Measurements from ENCODE around the gene CCM2. TPM values are rescaled to one million over a fixed set of nuclear protein-coding genes. Genes with fewer than 3 reads are reported as not detected.
A peak's percentile ranks its signal among the peaks of the same experiment; 100 is the strongest.

The CCM2 gene
- total and polyA plus RNA-seq, 2 experiments from 2014 or later, result 24.9 to 40.1 TPM

DNA sequence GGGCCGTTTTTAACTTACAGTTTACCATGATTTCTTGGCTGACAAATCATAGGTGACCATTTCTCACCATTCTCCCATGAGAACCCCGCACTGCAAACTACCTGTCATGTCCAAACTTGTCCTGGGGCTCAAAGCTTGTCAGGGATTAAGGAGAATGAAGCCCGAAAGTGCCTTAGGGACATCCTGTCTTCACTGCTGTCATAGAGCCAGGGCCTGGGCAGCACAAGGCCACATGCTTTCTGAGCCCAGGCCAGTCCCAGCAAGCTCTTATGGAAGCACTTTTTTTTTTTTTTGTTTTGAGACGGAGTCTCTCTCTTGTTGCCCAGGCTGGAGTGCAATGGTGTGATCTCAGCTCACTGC is 33.9 kb downstream of the CCM2 start:
- H3F3A ChIP-seq (replicated peaks; ENCODE audit: low read depth), result no peaks in the 10 kb centered on the region
- peak overlapping the region; percentile 80 for H3K27ac Mint-ChIP-seq
- H2AFZ ChIP-seq, result no peak overlapping the region
- no peak for ATAC-seq
- H4K20me1 ChIP-seq (replicated peaks; ENCODE audit: insufficient read depth), result peaks cover 4% of the 10 kb centered on the region
- no peak overlapping the region for H3K4me3 Mint-ChIP-seq
- H3K9me3 Mint-ChIP-seq, result no peaks in the 10 kb centered on the region
- peaks cover 27% of the 10 kb centered on the region for H3K4me1 Mint-ChIP-seq
- H3K4me1 ChIP-seq (ENCODE audit: insufficient read depth), result peaks cover 7% of the 10 kb centered on the region; the same call in 1 of the 2 replicates
- DNase-seq (ENCODE audit: low spot score), result no peak
- no peak overlapping the region for H3K4me2 ChIP-seq
- no peaks in the 10 kb centered on the region for H3K9me2 ChIP-seq (ENCODE audit: insufficient read depth)
- no peaks in the 10 kb centered on the region for H3K27me3 ChIP-seq (ENCODE audit: insufficient read depth)
- H3K79me2 ChIP-seq (replicated peaks; ENCODE audit: insufficient read depth), result peaks cover 71% of the 10 kb centered on the region
- peaks cover 3% of the 10 kb centered on the region; the same call in 2 of the 3 replicates for H3K36me3 Mint-ChIP-seq (ENCODE audit: low read depth)
- TF ChIP-seq ZNF114 (CRISPR knock-in tag; IDR thresholded peaks at IDR 0.05) (no peak), CREB1 (CRISPR knock-in tag; IDR thresholded peaks at IDR 0.05; ENCODE audit: low read depth) (no peak), JUNB (IDR thresholded peaks at IDR 0.05; ENCODE audit: unreplicated experiment) (no peak), NANOG (IDR thresholded peaks at IDR 0.05; ENCODE audit: borderline replicate concordance) (no peak), EZH2phosphoT487 (IDR thresholded peaks at IDR 0.05; ENCODE audit: unreplicated experiment) (no peak), STAT1 (IDR thresholded peaks at IDR 0.05; ENCODE audit: unreplicated experiment) (no peak), ZNF331 (CRISPR knock-in tag; IDR thresholded peaks at IDR 0.05; ENCODE audit: low read depth) (no peak), POLR2AphosphoS5 (IDR thresholded peaks at IDR 0.05; ENCODE audit: low read depth) (no peak), EZH2 (IDR thresholded peaks at IDR 0.05; ENCODE audit: low read depth, unreplicated experiment) (no peak)
- TF ChIP-seq, protein P1, sequence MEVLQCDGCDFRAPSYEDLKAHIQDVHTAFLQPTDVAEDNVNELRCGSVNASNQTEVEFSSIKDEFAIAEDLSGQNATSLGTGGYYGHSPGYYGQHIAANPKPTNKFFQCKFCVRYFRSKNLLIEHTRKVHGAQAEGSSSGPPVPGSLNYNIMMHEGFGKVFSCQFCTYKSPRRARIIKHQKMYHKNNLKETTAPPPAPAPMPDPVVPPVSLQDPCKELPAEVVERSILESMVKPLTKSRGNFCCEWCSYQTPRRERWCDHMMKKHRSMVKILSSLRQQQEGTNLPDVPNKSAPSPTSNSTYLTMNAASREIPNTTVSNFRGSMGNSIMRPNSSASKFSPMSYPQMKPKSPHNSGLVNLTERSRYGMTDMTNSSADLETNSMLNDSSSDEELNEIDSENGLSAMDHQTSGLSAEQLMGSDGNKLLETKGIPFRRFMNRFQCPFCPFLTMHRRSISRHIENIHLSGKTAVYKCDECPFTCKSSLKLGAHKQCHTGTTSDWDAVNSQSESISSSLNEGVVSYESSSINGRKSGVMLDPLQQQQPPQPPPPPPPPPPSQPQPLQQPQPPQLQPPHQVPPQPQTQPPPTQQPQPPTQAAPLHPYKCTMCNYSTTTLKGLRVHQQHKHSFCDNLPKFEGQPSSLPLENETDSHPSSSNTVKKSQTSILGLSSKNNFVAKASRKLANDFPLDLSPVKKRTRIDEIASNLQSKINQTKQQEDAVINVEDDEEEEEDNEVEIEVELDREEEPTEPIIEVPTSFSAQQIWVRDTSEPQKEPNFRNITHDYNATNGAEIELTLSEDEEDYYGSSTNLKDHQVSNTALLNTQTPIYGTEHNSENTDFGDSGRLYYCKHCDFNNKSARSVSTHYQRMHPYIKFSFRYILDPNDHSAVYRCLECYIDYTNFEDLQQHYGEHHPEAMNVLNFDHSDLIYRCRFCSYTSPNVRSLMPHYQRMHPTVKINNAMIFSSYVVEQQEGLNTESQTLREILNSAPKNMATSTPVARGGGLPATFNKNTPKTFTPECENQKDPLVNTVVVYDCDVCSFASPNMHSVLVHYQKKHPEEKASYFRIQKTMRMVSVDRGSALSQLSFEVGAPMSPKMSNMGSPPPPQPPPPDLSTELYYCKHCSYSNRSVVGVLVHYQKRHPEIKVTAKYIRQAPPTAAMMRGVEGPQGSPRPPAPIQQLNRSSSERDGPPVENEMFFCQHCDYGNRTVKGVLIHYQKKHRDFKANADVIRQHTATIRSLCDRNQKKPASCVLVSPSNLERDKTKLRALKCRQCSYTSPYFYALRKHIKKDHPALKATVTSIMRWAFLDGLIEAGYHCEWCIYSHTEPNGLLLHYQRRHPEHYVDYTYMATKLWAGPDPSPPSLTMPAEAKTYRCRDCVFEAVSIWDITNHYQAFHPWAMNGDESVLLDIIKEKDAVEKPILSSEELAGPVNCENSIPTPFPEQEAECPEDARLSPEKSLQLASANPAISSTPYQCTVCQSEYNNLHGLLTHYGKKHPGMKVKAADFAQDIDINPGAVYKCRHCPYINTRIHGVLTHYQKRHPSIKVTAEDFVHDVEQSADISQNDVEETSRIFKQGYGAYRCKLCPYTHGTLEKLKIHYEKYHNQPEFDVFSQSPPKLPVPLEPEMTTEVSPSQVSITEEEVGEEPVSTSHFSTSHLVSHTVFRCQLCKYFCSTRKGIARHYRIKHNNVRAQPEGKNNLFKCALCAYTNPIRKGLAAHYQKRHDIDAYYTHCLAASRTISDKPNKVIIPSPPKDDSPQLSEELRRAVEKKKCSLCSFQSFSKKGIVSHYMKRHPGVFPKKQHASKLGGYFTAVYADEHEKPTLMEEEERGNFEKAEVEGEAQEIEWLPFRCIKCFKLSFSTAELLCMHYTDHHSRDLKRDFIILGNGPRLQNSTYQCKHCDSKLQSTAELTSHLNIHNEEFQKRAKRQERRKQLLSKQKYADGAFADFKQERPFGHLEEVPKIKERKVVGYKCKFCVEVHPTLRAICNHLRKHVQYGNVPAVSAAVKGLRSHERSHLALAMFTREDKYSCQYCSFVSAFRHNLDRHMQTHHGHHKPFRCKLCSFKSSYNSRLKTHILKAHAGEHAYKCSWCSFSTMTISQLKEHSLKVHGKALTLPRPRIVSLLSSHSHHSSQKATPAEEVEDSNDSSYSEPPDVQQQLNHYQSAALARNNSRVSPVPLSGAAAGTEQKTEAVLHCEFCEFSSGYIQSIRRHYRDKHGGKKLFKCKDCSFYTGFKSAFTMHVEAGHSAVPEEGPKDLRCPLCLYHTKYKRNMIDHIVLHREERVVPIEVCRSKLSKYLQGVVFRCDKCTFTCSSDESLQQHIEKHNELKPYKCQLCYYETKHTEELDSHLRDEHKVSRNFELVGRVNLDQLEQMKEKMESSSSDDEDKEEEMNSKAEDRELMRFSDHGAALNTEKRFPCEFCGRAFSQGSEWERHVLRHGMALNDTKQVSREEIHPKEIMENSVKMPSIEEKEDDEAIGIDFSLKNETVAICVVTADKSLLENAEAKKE (CRISPR knock-in tag; IDR thresholded peaks at IDR 0.05), result no peak
- TF ChIP-seq, protein P2, sequence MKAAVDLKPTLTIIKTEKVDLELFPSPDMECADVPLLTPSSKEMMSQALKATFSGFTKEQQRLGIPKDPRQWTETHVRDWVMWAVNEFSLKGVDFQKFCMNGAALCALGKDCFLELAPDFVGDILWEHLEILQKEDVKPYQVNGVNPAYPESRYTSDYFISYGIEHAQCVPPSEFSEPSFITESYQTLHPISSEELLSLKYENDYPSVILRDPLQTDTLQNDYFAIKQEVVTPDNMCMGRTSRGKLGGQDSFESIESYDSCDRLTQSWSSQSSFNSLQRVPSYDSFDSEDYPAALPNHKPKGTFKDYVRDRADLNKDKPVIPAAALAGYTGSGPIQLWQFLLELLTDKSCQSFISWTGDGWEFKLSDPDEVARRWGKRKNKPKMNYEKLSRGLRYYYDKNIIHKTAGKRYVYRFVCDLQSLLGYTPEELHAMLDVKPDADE (IDR thresholded peaks at IDR 0.05), result no peak
- TF ChIP-seq, protein P3, sequence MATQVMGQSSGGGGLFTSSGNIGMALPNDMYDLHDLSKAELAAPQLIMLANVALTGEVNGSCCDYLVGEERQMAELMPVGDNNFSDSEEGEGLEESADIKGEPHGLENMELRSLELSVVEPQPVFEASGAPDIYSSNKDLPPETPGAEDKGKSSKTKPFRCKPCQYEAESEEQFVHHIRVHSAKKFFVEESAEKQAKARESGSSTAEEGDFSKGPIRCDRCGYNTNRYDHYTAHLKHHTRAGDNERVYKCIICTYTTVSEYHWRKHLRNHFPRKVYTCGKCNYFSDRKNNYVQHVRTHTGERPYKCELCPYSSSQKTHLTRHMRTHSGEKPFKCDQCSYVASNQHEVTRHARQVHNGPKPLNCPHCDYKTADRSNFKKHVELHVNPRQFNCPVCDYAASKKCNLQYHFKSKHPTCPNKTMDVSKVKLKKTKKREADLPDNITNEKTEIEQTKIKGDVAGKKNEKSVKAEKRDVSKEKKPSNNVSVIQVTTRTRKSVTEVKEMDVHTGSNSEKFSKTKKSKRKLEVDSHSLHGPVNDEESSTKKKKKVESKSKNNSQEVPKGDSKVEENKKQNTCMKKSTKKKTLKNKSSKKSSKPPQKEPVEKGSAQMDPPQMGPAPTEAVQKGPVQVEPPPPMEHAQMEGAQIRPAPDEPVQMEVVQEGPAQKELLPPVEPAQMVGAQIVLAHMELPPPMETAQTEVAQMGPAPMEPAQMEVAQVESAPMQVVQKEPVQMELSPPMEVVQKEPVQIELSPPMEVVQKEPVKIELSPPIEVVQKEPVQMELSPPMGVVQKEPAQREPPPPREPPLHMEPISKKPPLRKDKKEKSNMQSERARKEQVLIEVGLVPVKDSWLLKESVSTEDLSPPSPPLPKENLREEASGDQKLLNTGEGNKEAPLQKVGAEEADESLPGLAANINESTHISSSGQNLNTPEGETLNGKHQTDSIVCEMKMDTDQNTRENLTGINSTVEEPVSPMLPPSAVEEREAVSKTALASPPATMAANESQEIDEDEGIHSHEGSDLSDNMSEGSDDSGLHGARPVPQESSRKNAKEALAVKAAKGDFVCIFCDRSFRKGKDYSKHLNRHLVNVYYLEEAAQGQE (IDR thresholded peaks at IDR 0.05; ENCODE audit: unreplicated experiment), result no peak
- TF ChIP-seq, protein P4, sequence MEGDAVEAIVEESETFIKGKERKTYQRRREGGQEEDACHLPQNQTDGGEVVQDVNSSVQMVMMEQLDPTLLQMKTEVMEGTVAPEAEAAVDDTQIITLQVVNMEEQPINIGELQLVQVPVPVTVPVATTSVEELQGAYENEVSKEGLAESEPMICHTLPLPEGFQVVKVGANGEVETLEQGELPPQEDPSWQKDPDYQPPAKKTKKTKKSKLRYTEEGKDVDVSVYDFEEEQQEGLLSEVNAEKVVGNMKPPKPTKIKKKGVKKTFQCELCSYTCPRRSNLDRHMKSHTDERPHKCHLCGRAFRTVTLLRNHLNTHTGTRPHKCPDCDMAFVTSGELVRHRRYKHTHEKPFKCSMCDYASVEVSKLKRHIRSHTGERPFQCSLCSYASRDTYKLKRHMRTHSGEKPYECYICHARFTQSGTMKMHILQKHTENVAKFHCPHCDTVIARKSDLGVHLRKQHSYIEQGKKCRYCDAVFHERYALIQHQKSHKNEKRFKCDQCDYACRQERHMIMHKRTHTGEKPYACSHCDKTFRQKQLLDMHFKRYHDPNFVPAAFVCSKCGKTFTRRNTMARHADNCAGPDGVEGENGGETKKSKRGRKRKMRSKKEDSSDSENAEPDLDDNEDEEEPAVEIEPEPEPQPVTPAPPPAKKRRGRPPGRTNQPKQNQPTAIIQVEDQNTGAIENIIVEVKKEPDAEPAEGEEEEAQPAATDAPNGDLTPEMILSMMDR (conservative IDR thresholded peaks at IDR 0.05; ENCODE audit: low read depth in 2 of 2), result no peak
- peaks cover 4% of the 10 kb centered on the region for H3K27me3 Mint-ChIP-seq (ENCODE audit: insufficient read depth, low read depth, poor library complexity)
- no peaks in the 10 kb centered on the region; the same call in 1 of the 2 replicates for H3K36me3 ChIP-seq (ENCODE audit: insufficient read depth)
- H3K27ac ChIP-seq (ENCODE audit: low read depth), result no peak overlapping the region
- H3K4me3 ChIP-seq, result no peak overlapping the region

Measured in GM23338 (cell line).